Measurements from ENCODE around the gene C1orf52. TPM values are rescaled to one million over a fixed set of nuclear protein-coding genes. Genes with fewer than 3 reads are reported as not detected.

Gene C1orf52
- total and polyA plus RNA-seq, 8 donors, result 18.0 to 66.4 (median 54.6) TPM

- H3K4me1 ChIP-seq, result no peaks in the 10 kb centered on the region
- H3K9me3 ChIP-seq, result no peaks in the 10 kb centered on the region
- H3K27me3 ChIP-seq, result no peaks in the 10 kb centered on the region
- DNase-seq (no peak), ATAC-seq (peak; percentile 73)
- H3K36me3 ChIP-seq, result no peaks in the 10 kb centered on the region
- TF ChIP-seq CTCF (IDR thresholded peaks at IDR 0.05), result no peak
- intact Hi-C loops (cut with DNase I), result no loop called here
- H3K4me3 ChIP-seq, result no peak overlapping the region
- no peak overlapping the region for H3K27ac ChIP-seq
Observed at GRCh38 chr1:85289207-85289847, 29.9 kb upstream of the C1orf52 start.

GRCh38 chr1:85284202-85284601, 24.7 kb upstream of the C1orf52 start:
- H3K9me3 ChIP-seq, result no peaks in the 10 kb centered on the region
- H3K27ac ChIP-seq, result no peak overlapping the region
- ATAC-seq (no peak), DNase-seq (no peak)
- no peak overlapping the region for H3K4me3 ChIP-seq
- H3K4me1 ChIP-seq, result peaks cover 0 to 3% of the 10 kb centered on the region in 2 donors
- no peaks in the 10 kb centered on the region for H3K36me3 ChIP-seq
- intact Hi-C loops (cut with DNase I), result no loop called here
- no peak for TF ChIP-seq CTCF (IDR thresholded peaks at IDR 0.05)
- no peaks in the 10 kb centered on the region for H3K27me3 ChIP-seq

DNA sequence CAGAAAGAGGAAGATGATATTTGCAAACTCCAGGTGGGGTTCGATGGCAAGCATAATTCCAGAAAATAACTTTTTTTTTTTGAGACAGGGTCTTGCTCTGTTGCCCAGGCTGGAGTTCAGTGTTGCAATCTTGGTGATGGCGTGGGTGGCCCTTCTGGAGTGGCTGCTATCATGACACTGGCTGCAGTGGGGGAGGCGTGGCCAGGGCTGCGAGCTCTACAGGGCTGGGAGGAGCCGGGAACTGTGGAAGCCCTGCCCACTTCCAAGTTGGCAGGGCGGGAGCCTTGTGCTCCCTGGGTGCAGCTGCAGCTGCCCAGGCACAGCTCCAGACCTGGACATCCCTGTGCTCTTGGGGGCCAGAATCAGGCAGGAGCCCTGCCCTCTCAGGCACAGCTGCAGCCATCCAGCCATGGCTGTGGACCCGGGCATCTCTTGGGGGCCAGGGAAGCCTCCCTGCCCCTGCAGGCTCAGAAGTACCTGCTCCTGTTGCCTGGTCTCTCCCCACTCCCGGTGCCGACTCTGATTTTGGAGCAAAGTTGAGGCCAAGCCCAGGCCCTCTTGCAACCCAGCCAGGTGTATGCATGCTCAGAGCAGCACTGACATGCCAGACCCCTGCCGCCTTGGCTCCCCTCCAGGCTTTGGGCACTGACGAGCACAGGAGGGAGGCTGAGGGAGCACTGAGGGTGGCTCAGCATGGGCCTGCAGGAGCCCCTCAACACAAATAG, 24.2 kb upstream of the C1orf52 start:
- no peaks in the 10 kb centered on the region for H3K36me3 ChIP-seq
- H3K27me3 ChIP-seq, result no peaks in the 10 kb centered on the region
- no peak overlapping the region for H3K27ac ChIP-seq
- DNase-seq, result peak in 2 of 4 donors; percentile 38 to 68
- H3K4me3 ChIP-seq, result no peak overlapping the region
- peak; percentile 59 for ATAC-seq
- H3K9me3 ChIP-seq, result no peaks in the 10 kb centered on the region
- H3K4me1 ChIP-seq, result peaks cover 0 to 9% of the 10 kb centered on the region in 2 donors
- intact Hi-C loops (cut with DNase I), result no loop called here
- no peak for TF ChIP-seq CTCF (IDR thresholded peaks at IDR 0.05)

DNA sequence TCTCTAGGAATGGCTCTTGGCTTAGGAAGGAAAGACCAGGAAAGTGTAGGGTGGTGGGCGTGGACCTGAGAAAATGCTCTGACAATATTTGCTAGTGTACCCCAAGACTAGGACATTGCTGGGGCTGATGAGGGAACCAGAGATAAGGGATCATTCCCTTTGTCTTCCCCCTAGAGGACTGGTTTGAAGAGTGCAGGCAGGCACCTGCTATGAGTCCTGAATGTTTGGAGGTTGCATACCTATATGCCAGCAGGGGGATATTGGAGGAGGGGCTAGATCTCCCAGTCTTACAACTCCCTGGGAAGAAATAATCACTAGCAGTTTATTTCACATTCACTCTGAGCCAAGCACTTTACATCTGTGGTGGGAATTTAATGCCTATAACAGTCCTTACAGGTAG, 23.0 kb upstream of the C1orf52 start:
- Histone ChIP-seq H3K36me3 (no peaks in the 10 kb centered on the region), H3K27ac (no peak overlapping the region), H3K9me3 (no peaks in the 10 kb centered on the region), H3K4me1 (peaks cover 0 to 16% of the 10 kb centered on the region in 2 donors), H3K4me3 (no peak overlapping the region), H3K27me3 (no peaks in the 10 kb centered on the region)
- no peak for TF ChIP-seq CTCF (IDR thresholded peaks at IDR 0.05)
- DNase-seq (no peak), ATAC-seq (no peak)
- intact Hi-C loops (cut with DNase I), result no loop called here

- ATAC-seq, result no peak
Observed at GRCh38 chr1:85280636-85281035, 21.2 kb upstream of the C1orf52 start.

More at GRCh38 chr1:85280636-85281035, 21.2 kb upstream of the C1orf52 start:
- no peak for TF ChIP-seq CTCF (IDR thresholded peaks at IDR 0.05)
- intact Hi-C loops (cut with DNase I), result no loop called here
- Histone ChIP-seq H3K9me3 (no peaks in the 10 kb centered on the region), H3K27ac (no peak overlapping the region), H3K4me1 (peaks cover 5 to 24% of the 10 kb centered on the region in 2 donors), H3K27me3 (no peaks in the 10 kb centered on the region), H3K4me3 (no peak overlapping the region), H3K36me3 (no peaks in the 10 kb centered on the region)
- DNase-seq, result no peak
